GM12875 (cell line): Measurements from ENCODE around the gene MRPL43.
A peak's percentile ranks its signal among the peaks of the same experiment; 100 is the strongest.
"Not testable (repeated sequence)": the region's sequence is repeated elsewhere in the genome, so short reads cannot be mapped to it uniquely, and the experiment has no call there.

Experiments used
- H3K4me3 ChIP-seq: one replicate; pipeline ENCODE4 v1.5.1; 2011; ENCODE audit warnings: low read depth, low read length, control low read depth
- TF ChIP-seq, protein P1 (sequence below): IDR thresholded peaks from 2 replicates; pipeline ENCODE4 v1.5.1; 2011; ENCODE audit warnings: low read depth, mild to moderate bottlenecking, control low read depth, inconsistent platforms, low read length, moderate library complexity, borderline replicate concordance; ENCODE audit not compliant: insufficient read depth

MRPL43 gene

DNA sequence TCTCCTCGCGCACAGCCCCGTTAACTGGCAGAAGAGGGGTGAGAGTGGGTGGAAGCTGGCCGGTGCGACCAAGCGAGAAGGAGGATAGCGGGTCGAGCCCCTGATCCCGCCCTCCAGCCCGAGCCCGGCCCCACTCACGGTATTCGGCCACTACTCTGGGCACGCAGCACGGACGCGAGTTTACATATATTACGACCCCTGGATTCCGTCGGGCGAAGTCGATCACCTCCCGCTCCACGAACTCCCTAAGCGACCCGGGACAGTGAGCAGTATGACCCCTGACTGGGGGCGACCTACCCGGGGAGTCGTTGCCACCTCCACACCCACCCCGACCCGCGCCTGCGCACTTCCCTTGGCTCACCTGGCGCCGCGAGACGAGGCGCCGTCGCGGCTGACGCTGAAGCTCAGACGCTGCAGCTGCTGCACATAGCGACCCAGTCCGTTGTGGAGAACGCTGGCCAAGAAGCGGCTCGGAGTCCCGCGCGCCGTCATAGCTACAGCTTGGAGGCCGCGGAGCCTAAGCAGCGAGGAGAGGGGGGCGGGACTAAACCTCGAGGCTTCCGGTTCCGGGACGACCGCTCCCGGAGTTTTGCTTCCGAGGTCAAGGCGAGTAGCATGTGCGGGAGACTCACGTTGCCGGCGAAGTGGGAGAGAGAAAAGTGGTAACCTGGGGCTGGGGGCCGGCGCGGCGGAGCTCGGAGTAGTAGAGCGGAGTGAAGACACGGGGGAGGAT, at the start of gene MRPL43, which contains the start of gene TWNK:
Gene MRPL43, minus strand, starts transcription at position 546 of the 733 bp plus-strand sequence. Its CDS starts 54 bp downstream, at position 492.
Gene TWNK, plus strand, starts transcription at position 592 of the 733 bp plus-strand sequence. CDS start 668 bp downstream, outside the sequence.
- TF ChIP-seq, protein P1, sequence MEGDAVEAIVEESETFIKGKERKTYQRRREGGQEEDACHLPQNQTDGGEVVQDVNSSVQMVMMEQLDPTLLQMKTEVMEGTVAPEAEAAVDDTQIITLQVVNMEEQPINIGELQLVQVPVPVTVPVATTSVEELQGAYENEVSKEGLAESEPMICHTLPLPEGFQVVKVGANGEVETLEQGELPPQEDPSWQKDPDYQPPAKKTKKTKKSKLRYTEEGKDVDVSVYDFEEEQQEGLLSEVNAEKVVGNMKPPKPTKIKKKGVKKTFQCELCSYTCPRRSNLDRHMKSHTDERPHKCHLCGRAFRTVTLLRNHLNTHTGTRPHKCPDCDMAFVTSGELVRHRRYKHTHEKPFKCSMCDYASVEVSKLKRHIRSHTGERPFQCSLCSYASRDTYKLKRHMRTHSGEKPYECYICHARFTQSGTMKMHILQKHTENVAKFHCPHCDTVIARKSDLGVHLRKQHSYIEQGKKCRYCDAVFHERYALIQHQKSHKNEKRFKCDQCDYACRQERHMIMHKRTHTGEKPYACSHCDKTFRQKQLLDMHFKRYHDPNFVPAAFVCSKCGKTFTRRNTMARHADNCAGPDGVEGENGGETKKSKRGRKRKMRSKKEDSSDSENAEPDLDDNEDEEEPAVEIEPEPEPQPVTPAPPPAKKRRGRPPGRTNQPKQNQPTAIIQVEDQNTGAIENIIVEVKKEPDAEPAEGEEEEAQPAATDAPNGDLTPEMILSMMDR = no peak
- peak within 1 kb of the TSS; percentile 96 for H3K4me3 ChIP-seq

DNA sequence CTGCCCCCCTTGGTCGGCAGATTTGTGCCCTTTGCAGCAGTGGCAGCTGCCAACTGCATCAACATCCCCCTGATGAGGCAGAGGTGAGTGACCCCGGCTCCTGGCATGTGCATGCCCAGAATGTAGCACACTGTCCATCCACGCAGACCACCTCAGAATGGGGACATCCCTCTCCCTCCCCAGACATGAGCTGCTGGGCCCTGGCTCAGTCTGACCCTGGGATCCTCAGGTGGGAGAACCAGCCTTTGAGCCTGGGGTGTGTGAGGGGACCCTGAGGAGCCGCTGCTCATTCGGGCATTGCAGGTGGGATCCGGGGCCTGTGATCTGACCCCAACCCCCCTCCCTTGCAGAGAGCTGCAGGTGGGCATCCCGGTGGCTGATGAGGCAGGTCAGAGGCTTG, 49.4 kb upstream of the MRPL43 start:
- H3K4me3 ChIP-seq = no peak overlapping the region
- TF ChIP-seq, protein P1 = no peak

DNA sequence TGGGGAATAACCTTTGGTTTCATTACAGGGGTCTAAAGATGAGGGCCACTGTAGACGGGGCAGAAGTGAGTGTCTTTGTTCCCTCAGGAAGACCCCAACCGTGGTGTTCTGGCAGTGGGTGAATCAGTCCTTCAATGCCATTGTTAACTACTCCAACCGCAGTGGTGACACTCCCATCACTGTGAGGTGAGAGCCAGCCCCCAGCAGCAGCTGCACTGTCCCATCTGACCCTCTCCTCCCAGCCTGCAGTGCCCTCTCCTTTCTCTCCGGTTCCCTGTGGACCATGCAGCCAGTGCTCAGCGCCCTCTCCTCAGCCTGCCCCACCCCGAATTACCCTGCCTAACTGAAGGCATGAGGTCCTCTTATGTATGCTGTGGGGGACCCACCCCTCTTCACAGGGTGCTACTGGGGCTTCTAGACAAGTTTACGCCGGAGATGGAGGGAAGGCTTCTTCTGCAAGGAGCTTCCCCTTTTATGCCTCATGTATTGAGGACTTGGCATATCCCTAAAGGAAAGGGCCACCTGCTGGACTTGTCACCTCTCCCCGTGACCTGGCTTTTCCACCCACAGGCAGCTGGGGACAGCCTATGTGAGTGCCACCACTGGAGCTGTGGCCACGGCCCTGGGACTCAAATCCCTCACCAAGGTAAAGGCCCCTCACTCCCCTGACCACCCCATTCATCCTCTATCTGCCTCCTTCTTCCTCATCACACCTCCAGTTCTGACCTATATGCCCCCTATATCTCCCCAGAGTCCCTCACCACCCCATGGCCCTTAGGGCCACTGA, 48.8 kb upstream of the MRPL43 start:
- H3K4me3 ChIP-seq = no peak overlapping the region
- TF ChIP-seq, protein P1 = no peak

DNA sequence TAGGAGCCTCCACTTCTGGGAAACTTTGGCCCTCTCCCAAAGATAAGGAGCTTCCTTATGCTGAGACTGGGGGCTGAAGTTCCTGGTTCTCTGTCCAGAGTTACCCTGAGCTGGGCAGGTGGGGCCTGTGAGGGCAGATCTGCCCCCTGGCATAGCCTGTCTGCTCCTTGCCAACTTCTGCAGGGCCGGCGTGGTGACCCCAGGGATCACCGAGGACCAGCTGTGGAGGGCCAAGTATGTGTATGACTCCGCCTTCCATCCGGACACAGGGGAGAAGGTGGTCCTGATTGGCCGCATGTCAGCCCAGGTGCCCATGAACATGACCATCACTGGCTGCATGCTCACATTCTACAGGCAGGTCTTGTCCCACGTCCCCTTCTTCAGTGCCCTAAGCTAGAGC, 48.0 kb upstream of the MRPL43 start:
- H3K4me3 ChIP-seq = no peak overlapping the region

DNA sequence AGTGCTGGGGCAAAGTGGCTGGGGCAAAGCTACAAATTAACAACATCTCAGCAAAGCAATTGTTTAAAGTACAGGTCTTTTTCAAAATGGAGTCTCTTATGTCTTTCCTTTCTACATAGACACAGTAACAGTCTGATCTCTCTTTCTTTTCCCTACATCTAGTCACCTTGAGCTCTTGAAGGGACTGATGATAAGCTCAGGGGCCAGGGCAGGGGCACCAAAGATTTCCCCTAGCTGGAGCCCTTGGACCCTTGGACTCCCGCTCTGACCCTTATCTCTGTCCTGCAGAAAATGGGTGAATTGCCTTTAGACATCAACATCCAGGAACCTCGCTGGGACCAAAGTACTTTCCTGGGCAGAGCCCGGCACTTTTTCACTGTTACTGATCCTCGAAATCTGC, 47.1 kb upstream of the MRPL43 start:
- not testable (repeated sequence) for H3K4me3 ChIP-seq

More for the DNA sequence above, 48.0 kb upstream of the MRPL43 start:
- TF ChIP-seq, protein P1 = no peak

DNA sequence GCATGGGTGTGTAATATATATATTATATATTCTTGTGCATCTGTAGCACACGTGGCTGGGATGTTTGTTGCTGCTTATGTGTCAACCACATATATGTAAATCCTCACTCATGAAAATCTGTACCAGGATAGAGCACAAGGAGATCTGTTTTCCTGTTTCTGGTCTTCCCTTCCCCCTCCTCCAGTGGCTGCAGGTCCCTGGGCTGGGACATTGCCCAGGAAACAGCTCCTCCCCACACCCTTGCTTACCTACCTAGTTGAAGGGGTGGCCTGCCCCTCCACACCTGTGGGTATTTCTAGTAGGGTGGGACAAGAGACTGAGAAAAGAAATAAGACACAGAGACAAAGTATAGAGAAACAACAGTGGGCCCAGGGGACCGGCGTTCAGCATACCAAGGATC, 46.0 kb upstream of the MRPL43 start:
- TF ChIP-seq, protein P1 = no peak
- no peak overlapping the region for H3K4me3 ChIP-seq

DNA sequence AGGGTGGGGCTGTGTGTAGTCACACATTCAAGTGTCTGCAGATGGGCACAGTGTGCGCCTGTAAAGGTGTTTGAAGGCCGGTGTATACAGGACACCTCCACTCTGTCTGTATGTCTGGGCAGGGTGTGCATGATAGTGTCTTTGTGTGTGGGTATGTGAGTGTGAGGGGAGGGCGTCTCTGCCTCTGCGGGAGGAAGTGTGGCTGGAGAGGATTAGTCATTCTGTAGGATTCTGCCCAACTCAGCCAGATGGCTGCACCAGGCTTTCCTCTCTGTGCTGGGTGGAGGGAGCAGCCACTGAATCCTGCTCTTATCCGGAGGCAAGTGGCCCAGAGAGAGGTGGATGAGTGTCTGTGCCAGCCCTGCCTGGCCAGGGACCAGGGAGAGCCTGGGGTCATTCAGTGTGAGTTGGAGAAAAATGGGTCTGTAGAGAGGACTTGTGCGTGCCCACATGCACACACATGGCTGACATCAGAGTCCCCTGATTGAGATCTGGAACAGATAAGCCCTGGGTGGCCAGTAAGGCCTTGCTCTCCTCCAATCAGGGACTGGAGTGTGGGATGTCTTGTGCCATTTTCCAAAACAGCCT, 45.4 kb upstream of the MRPL43 start:
- TF ChIP-seq, protein P1 = no peak

More for the DNA sequence above, 45.4 kb upstream of the MRPL43 start:
- H3K4me3 ChIP-seq = no peak overlapping the region
